ENCODE data around the gene DNAJC24. TPM values are rescaled to one million over a fixed set of nuclear protein-coding genes. Genes with fewer than 3 reads are reported as not detected.
"Not testable (repeated sequence)": the region's sequence is repeated elsewhere in the genome, so short reads cannot be mapped to it uniquely, and the experiment has no call there.

DNAJC24 gene
- total RNA-seq (2014; rRNA removed), result 5.6 and 9.3 TPM in 2 replicates
- percentile 68 among the genes with signal in this experiment for Bru-seq, nascent RNA
- percentile 58 among the genes with signal in this experiment for BruChase-seq, experiment 1, labeled RNA remaining after a 6-hour chase
- BruChase-seq, experiment 2, labeled RNA remaining after a 2-hour chase, result percentile 64 among the genes with signal in this experiment
- long read RNA-seq, partial matches to known transcripts, result 5 of 21 reads
- long read RNA-seq, other reads (novel, unspliced or antisense), result 13 of 21 reads

- Histone ChIP-seq H3K9ac (ENCODE audit: low read length) (peak within 1 kb of the TSS; percentile 81), H3K4me3 (ENCODE audit: low read length) (peak within 1 kb of the TSS; percentile 84), H3K79me2 (ENCODE audit: low read length) (peaks cover 10% of the 10 kb centered on the region), H3K27me3 (ENCODE audit: low read length) (peaks cover 12% of the 10 kb centered on the region), H3K9me3 (ENCODE audit: low read length) (no peaks in the 10 kb centered on the region), H3K9me2 (replicated peaks; ENCODE audit: low read length) (no peaks in the 10 kb centered on the region), H3K27ac (ENCODE audit: low read length) (no peak within 1 kb of the TSS), H2AFZ (ENCODE audit: low read length) (peak within 1 kb of the TSS; percentile 93), H3K36me3 (ENCODE audit: low read depth, low read length) (no peaks in the 10 kb centered on the region), H3K4me1 (ENCODE audit: insufficient read depth, low read length) (peaks cover 6% of the 10 kb centered on the region), H3K4me2 (ENCODE audit: low read length) (peak within 1 kb of the TSS; percentile 99), H4K20me1 (ENCODE audit: low read length) (no peaks in the 10 kb centered on the region), H3F3A (ENCODE audit: low read length, unreplicated experiment) (no peaks in the 10 kb centered on the region)
- CTCF ChIA-PET, result interaction anchor here (0.7 to 1.4 kb wide), 2 partner anchors 589 to 784 kb away, joined by 3 to 4 read pairs; partner anchors contain the start of gene MPPED2
- intact Hi-C loops (cut with micrococcal nuclease), result loop anchor here (5.0 kb wide), 1 partner anchor 127 kb away; no protein-coding TSS in a partner anchor
- POLR2A ChIA-PET (ENCODE audit: unreplicated experiment), result interaction anchor here (0.5 to 0.6 kb wide), 3 partner anchors 27 to 127 kb away, joined by 3 to 5 read pairs (median 5); no protein-coding TSS in a partner anchor
- TF ChIP-seq EZH2 (IDR thresholded peaks at IDR 0.05; ENCODE audit: low read length, unreplicated experiment) (no peak), EZH2phosphoT487 (IDR thresholded peaks at IDR 0.05; ENCODE audit: borderline replicate concordance, low read length) (no peak), CTCF (conservative IDR thresholded peaks at IDR 0.05; ENCODE audit: low read depth, low read length) (no peak)
- peak; percentile 93 for DNase-seq
- BruUV-seq (replicated peaks), result TSS peak; percentile 88
- ATAC-seq, result peak; percentile 96
Measured at GRCh38 chr11:31369348-31370329, at the start of gene DNAJC24, which contains the start of gene DCDC1. TSS of gene DNAJC24 (plus strand) at chr11:31369860. CDS start at chr11:31370749, 889 bp downstream. TSS of gene DCDC1 (minus strand) at chr11:31369739. CDS start at chr11:31328280, 41,459 bp downstream.

GRCh38 chr11:31321494-31321893 is 48.2 kb upstream of the DNAJC24 start:
- BruUV-seq (replicated peaks); POLR2A ChIA-PET (ENCODE audit: unreplicated experiment); H3K9me2 ChIP-seq (replicated peaks; ENCODE audit: low read length); H3K4me3 ChIP-seq (ENCODE audit: low read length); H2AFZ ChIP-seq (ENCODE audit: low read length); H3K4me2 ChIP-seq (ENCODE audit: low read length); ATAC-seq; H3K36me3 ChIP-seq (ENCODE audit: low read depth, low read length); intact Hi-C loops (cut with micrococcal nuclease); H3F3A ChIP-seq (ENCODE audit: low read length, unreplicated experiment); H3K9me3 ChIP-seq (ENCODE audit: low read length); H3K27ac ChIP-seq (ENCODE audit: low read length); DNase-seq; H3K27me3 ChIP-seq (ENCODE audit: low read length); H3K9ac ChIP-seq (ENCODE audit: low read length); CTCF ChIA-PET; H3K79me2 ChIP-seq (ENCODE audit: low read length); H4K20me1 ChIP-seq (ENCODE audit: low read length): not testable (repeated sequence)
- peaks cover 13% of the 10 kb centered on the region; the same call in 1 of the 2 replicates for H3K4me1 ChIP-seq (ENCODE audit: insufficient read depth, low read length)

GRCh38 chr11:31323145-31323544 is 46.5 kb upstream of the DNAJC24 start:
- Histone ChIP-seq H3K9ac (ENCODE audit: low read length) (no peak overlapping the region), H3K27ac (ENCODE audit: low read length) (no peak overlapping the region), H3K4me2 (ENCODE audit: low read length) (no peak overlapping the region), H3K36me3 (ENCODE audit: low read depth, low read length) (no peaks in the 10 kb centered on the region), H3K4me3 (ENCODE audit: low read length) (no peak overlapping the region), H2AFZ (ENCODE audit: low read length) (no peak overlapping the region), H3K27me3 (ENCODE audit: low read length) (no peaks in the 10 kb centered on the region), H3K9me2 (replicated peaks; ENCODE audit: low read length) (no peaks in the 10 kb centered on the region), H3K79me2 (ENCODE audit: low read length) (no peaks in the 10 kb centered on the region), H3K4me1 (ENCODE audit: insufficient read depth, low read length) (peaks cover 13% of the 10 kb centered on the region; the same call in 1 of the 2 replicates), H3F3A (ENCODE audit: low read length, unreplicated experiment) (no peaks in the 10 kb centered on the region), H3K9me3 (ENCODE audit: low read length) (no peaks in the 10 kb centered on the region), H4K20me1 (ENCODE audit: low read length) (no peaks in the 10 kb centered on the region)
- CTCF ChIA-PET, result no interaction called here
- no TSS peak for BruUV-seq (replicated peaks)
- POLR2A ChIA-PET (ENCODE audit: unreplicated experiment), result interaction anchor here (0.9 kb wide), 1 partner anchor 46 kb away, joined by 5 read pairs; no protein-coding TSS in a partner anchor
- TF ChIP-seq EZH2 (IDR thresholded peaks at IDR 0.05; ENCODE audit: low read length, unreplicated experiment), result no peak
- no peak for TF ChIP-seq EZH2phosphoT487 (IDR thresholded peaks at IDR 0.05; ENCODE audit: borderline replicate concordance, low read length)
- no peak for TF ChIP-seq CTCF (conservative IDR thresholded peaks at IDR 0.05; ENCODE audit: low read depth, low read length)
- ATAC-seq (no peak), DNase-seq (no peak)
- intact Hi-C loops (cut with micrococcal nuclease), result no loop called here

Data from PC-3 (cell line).